GM23248 (cell line): Measurements from ENCODE around the gene GCH1.

ENCODE experiments used
- EZH2 ChIP-seq: fragments of 200-600 bp; sonication (generic); IDR thresholded peaks from 2 replicates; pipeline ENCODE4 v1.6.1; 2018; ENCODE audit warnings: antibody characterized with exemption, mild to moderate bottlenecking; ENCODE audit not compliant: insufficient read depth, poor library complexity, severe bottlenecking
- EZH2phosphoT487 ChIP-seq: fragments of 200-600 bp; sonication (generic); IDR thresholded peaks from 2 replicates; pipeline ENCODE4 v1.6.1; 2018; ENCODE audit warnings: antibody characterized with exemption, moderate library complexity, mild to moderate bottlenecking, low read depth; ENCODE audit not compliant: insufficient read depth

- TF ChIP-seq EZH2 (no peak), EZH2phosphoT487 (no peak)
These were observed 25.5 kb downstream of the GCH1 start for GRCh38 chr14:54877015-54877702.
